GM19463 (cell line): Measurements from ENCODE around the gene MFSD6.
"Not testable (repeated sequence)": the region's sequence is repeated elsewhere in the genome, so short reads cannot be mapped to it uniquely, and the experiment has no call there.

ENCODE experiments used
- ATAC-seq: cut with Tn5 transposase; IDR thresholded peaks from one replicate; pipeline ENCODE4 v1.9.1; 2021; ENCODE audit warnings: mild to moderate bottlenecking, moderate library complexity; ENCODE audit not compliant: unreplicated experiment

MFSD6 gene

GRCh38 chr2:190494600-190495227, 86.6 kb downstream of the MFSD6 start:
- not testable (repeated sequence) for ATAC-seq

GRCh38 chr2:190497428-190497827, 89.3 kb downstream of the MFSD6 start:
- no peak for ATAC-seq

- ATAC-seq: no peak
Observed at GRCh38 chr2:190499273-190499672, 91.1 kb downstream of the MFSD6 start.

- ATAC-seq: no peak
Observed at GRCh38 chr2:190500054-190500502, 91.9 kb downstream of the MFSD6 start.

- ATAC-seq: no peak
Observed at GRCh38 chr2:190501231-190501630, 93.1 kb downstream of the MFSD6 start.

- ATAC-seq: no peak
Observed at GRCh38 chr2:190501702-190502407, 93.7 kb downstream of the MFSD6 start.

- no peak for ATAC-seq
Observed at GRCh38 chr2:190503088-190503487, 94.9 kb downstream of the MFSD6 start.

- ATAC-seq: no peak
Observed at GRCh38 chr2:190504912-190505311, 96.8 kb downstream of the MFSD6 start.

GRCh38 chr2:190505696-190506095, 97.5 kb downstream of the MFSD6 start:
- ATAC-seq: no peak

- no peak for ATAC-seq
Observed at GRCh38 chr2:190506666-190507065, 98.5 kb downstream of the MFSD6 start.

GRCh38 chr2:190507135-190507534, 99.0 kb downstream of the MFSD6 start:
- ATAC-seq: no peak

GRCh38 chr2:190509895-190510294, 101.7 kb downstream of the MFSD6 start:
- ATAC-seq: not testable (repeated sequence)

GRCh38 chr2:190511104-190511503, 102.9 kb downstream of the MFSD6 start:
- ATAC-seq: no peak

GRCh38 chr2:190512539-190513095, 104.5 kb downstream of the MFSD6 start:
- ATAC-seq: no peak

- ATAC-seq: no peak
Observed at GRCh38 chr2:190513877-190514276, 105.7 kb downstream of the MFSD6 start.

- no peak for ATAC-seq
Observed at GRCh38 chr2:190514676-190515075, 106.5 kb downstream of the MFSD6 start.

GRCh38 chr2:190515687-190516086, 107.5 kb downstream of the MFSD6 start:
- no peak for ATAC-seq

GRCh38 chr2:190517468-190517867, 109.3 kb downstream of the MFSD6 start:
- ATAC-seq: no peak

GRCh38 chr2:190519975-190520767, 112.0 kb downstream of the MFSD6 start:
- ATAC-seq: no peak

GRCh38 chr2:190524928-190525327, 116.8 kb downstream of the MFSD6 start:
- no peak for ATAC-seq

- no peak for ATAC-seq
Observed at GRCh38 chr2:190526105-190526750, 118.1 kb downstream of the MFSD6 start.
